Midbrain (tissue), 1 donor: Measurements from ENCODE around the gene ABHD12B.

ENCODE experiments used
- DNase-seq: peaks from one replicate; lab custom pipeline; 2025; lab: John Stamatoyannopoulos, UW

ABHD12B gene

GRCh38 chr14:50871914-50872732 is at the start of gene ABHD12B:
TSS of gene ABHD12B (plus strand) at chr14:50872053. CDS start at chr14:50872175, 122 bp downstream.
- DNase-seq, result no peak

GRCh38 chr14:50822501-50823042 is 49.3 kb upstream of the ABHD12B start:
- no peak for DNase-seq

GRCh38 chr14:50823051-50823761 is 48.6 kb upstream of the ABHD12B start:
- no peak for DNase-seq

- no peak for DNase-seq
Measured at GRCh38 chr14:50823762-50824636, 47.9 kb upstream of the ABHD12B start.

GRCh38 chr14:50825307-50825706 is 46.5 kb upstream of the ABHD12B start:
- DNase-seq, result no peak

GRCh38 chr14:50826681-50827080 is 45.2 kb upstream of the ABHD12B start:
- DNase-seq, result no peak

- DNase-seq, result peak; percentile 24
Measured at GRCh38 chr14:50828721-50829488, 42.9 kb upstream of the ABHD12B start.

GRCh38 chr14:50829489-50830043 is 42.3 kb upstream of the ABHD12B start:
- DNase-seq, result no peak

- DNase-seq, result peak; percentile 48
Measured at GRCh38 chr14:50830044-50830931, 41.6 kb upstream of the ABHD12B start.

GRCh38 chr14:50830932-50831725 is 40.7 kb upstream of the ABHD12B start, which contains the start of gene NIN:
TSS of gene NIN (minus strand) at chr14:50831162. CDS start at chr14:50822056, 9,106 bp downstream.
- peak; percentile 76 for DNase-seq

- DNase-seq, result no peak
Measured at GRCh38 chr14:50831726-50832168, 40.1 kb upstream of the ABHD12B start.

- DNase-seq, result peak; percentile 10
Measured at GRCh38 chr14:50832935-50833630, 38.8 kb upstream of the ABHD12B start.

GRCh38 chr14:50834802-50835276 is 37.0 kb upstream of the ABHD12B start:
- DNase-seq, result no peak

- DNase-seq, result no peak
Measured at GRCh38 chr14:50835280-50835679, 36.6 kb upstream of the ABHD12B start.

GRCh38 chr14:50836515-50836914 is 35.3 kb upstream of the ABHD12B start:
- DNase-seq, result no peak

- no peak for DNase-seq
Measured at GRCh38 chr14:50837271-50837670, 34.6 kb upstream of the ABHD12B start.

GRCh38 chr14:50837850-50838470 is 33.9 kb upstream of the ABHD12B start:
- no peak for DNase-seq
